ENCODE data around the gene GABRR2.

DNA sequence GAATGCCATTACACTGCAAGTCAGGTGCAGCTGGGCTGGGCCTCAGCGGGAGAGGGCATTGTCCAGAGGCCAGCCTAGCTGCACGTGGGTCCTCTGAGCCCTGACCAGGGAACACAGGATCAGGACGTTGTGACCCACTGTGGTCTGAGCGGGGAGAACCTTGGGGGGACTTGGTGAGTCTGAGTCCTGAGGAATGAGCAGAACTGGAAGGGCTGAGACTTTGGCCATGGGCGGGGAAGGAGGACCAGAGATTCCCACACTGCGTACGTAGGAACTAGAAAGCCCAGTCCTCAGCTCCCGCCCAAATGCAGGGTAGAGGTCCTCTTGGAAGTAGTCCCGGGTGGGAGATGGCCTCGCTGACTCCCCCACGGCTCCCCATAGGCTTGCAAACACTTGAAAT, 42.5 kb downstream of the GABRR2 start:
- TF ChIP-seq, protein P1, sequence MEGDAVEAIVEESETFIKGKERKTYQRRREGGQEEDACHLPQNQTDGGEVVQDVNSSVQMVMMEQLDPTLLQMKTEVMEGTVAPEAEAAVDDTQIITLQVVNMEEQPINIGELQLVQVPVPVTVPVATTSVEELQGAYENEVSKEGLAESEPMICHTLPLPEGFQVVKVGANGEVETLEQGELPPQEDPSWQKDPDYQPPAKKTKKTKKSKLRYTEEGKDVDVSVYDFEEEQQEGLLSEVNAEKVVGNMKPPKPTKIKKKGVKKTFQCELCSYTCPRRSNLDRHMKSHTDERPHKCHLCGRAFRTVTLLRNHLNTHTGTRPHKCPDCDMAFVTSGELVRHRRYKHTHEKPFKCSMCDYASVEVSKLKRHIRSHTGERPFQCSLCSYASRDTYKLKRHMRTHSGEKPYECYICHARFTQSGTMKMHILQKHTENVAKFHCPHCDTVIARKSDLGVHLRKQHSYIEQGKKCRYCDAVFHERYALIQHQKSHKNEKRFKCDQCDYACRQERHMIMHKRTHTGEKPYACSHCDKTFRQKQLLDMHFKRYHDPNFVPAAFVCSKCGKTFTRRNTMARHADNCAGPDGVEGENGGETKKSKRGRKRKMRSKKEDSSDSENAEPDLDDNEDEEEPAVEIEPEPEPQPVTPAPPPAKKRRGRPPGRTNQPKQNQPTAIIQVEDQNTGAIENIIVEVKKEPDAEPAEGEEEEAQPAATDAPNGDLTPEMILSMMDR (IDR thresholded peaks at IDR 0.05), result no peak
- TF ChIP-seq EP300 (IDR thresholded peaks at IDR 0.05) (no peak), POLR2A (IDR thresholded peaks at IDR 0.05) (no peak)
